DND-41 (cell line): ENCODE data around the gene NOL4L.

Experiments used
- EZH2 ChIP-seq: IDR thresholded peaks from 3 replicates; pipeline ENCODE4 v1.6.1; 2012; ENCODE audit warnings: borderline replicate concordance, low read depth, mild to moderate bottlenecking, moderate library complexity, low read length, inconsistent platforms; ENCODE audit not compliant: severe bottlenecking
- TF ChIP-seq, protein P1 (sequence below): IDR thresholded peaks from 2 replicates; pipeline ENCODE4 v1.5.1; 2012; ENCODE audit warnings: borderline replicate concordance, low read length, moderate library complexity, mild to moderate bottlenecking; ENCODE audit not compliant: poor library complexity, severe bottlenecking; ENCODE audit errors: extremely low read depth

- TF ChIP-seq, protein P1, sequence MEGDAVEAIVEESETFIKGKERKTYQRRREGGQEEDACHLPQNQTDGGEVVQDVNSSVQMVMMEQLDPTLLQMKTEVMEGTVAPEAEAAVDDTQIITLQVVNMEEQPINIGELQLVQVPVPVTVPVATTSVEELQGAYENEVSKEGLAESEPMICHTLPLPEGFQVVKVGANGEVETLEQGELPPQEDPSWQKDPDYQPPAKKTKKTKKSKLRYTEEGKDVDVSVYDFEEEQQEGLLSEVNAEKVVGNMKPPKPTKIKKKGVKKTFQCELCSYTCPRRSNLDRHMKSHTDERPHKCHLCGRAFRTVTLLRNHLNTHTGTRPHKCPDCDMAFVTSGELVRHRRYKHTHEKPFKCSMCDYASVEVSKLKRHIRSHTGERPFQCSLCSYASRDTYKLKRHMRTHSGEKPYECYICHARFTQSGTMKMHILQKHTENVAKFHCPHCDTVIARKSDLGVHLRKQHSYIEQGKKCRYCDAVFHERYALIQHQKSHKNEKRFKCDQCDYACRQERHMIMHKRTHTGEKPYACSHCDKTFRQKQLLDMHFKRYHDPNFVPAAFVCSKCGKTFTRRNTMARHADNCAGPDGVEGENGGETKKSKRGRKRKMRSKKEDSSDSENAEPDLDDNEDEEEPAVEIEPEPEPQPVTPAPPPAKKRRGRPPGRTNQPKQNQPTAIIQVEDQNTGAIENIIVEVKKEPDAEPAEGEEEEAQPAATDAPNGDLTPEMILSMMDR: no peak
- TF ChIP-seq EZH2: no peak
Measured at GRCh38 chr20:32395066-32395465, 190.1 kb downstream of the NOL4L start.
